Measurements from ENCODE around the gene RAB31. TPM values are rescaled to one million over a fixed set of nuclear protein-coding genes. Genes with fewer than 3 reads are reported as not detected.

RAB31 gene
- total and polyA plus RNA-seq, 2 experiments from 2014 or later = 26.0 to 81.8 TPM

GRCh38 chr18:9791991-9792390 is 83.9 kb downstream of the RAB31 start:
- no peak for DNase-seq (ENCODE audit: low spot score)
- no peak for TF ChIP-seq EZH2phosphoT487 (IDR thresholded peaks at IDR 0.05; ENCODE audit: low read depth, severe bottlenecking, unreplicated experiment)
- no peak for TF ChIP-seq EZH2 (IDR thresholded peaks at IDR 0.05; ENCODE audit: borderline replicate concordance)
- no peak for TF ChIP-seq CTCF (IDR thresholded peaks at IDR 0.05; ENCODE audit: poor library complexity)
- no peak overlapping the region for H3K4me2 ChIP-seq
- WGBS (ENCODE audit: low lambda C conversion rate, missing lambda C conversion rate) = 94% methylated on average over 2 of the region's 2 CpGs
- H3K27me3 ChIP-seq = no peaks in the 10 kb centered on the region
- no peaks in the 10 kb centered on the region for H4K20me1 ChIP-seq (ENCODE audit: insufficient read depth, poor library complexity, severe bottlenecking)
- no peaks in the 10 kb centered on the region for H3K36me3 ChIP-seq (replicated peaks; ENCODE audit: insufficient read depth, low read depth)
- H3K9me3 ChIP-seq (ENCODE audit: low read depth) = no peaks in the 10 kb centered on the region
- H3K79me2 ChIP-seq = no peaks in the 10 kb centered on the region
- H3K4me1 ChIP-seq (ENCODE audit: insufficient read depth) = no peaks in the 10 kb centered on the region
- no peaks in the 10 kb centered on the region for H3K9me2 ChIP-seq (replicated peaks; ENCODE audit: insufficient read depth)
- H3K27ac ChIP-seq = no peak overlapping the region
- H3K4me3 ChIP-seq = no peak overlapping the region
- H2AFZ ChIP-seq = no peak overlapping the region

- Histone ChIP-seq H3K4me2 (no peak overlapping the region), H3K27ac (no peak overlapping the region), H3K9me3 (ENCODE audit: low read depth) (no peaks in the 10 kb centered on the region), H3K4me3 (no peak overlapping the region), H3K9me2 (replicated peaks; ENCODE audit: insufficient read depth) (no peaks in the 10 kb centered on the region), H3K27me3 (no peaks in the 10 kb centered on the region), H3K4me1 (ENCODE audit: insufficient read depth) (no peaks in the 10 kb centered on the region), H4K20me1 (ENCODE audit: insufficient read depth, poor library complexity, severe bottlenecking) (no peaks in the 10 kb centered on the region), H2AFZ (no peak overlapping the region), H3K36me3 (replicated peaks; ENCODE audit: insufficient read depth, low read depth) (no peaks in the 10 kb centered on the region), H3K79me2 (no peaks in the 10 kb centered on the region)
- TF ChIP-seq EZH2 (IDR thresholded peaks at IDR 0.05; ENCODE audit: borderline replicate concordance) (no peak), CTCF (IDR thresholded peaks at IDR 0.05; ENCODE audit: poor library complexity) (peak; percentile 17)
- WGBS (ENCODE audit: low lambda C conversion rate, missing lambda C conversion rate) = 99% methylated on average over 3 of the region's 3 CpGs
- no peak for DNase-seq (ENCODE audit: low spot score)
Observed at GRCh38 chr18:9792565-9793245, 84.6 kb downstream of the RAB31 start.

- H2AFZ ChIP-seq = no peak overlapping the region
- TF ChIP-seq EZH2 (IDR thresholded peaks at IDR 0.05; ENCODE audit: borderline replicate concordance) = no peak
- no peak for TF ChIP-seq EZH2phosphoT487 (IDR thresholded peaks at IDR 0.05; ENCODE audit: low read depth, severe bottlenecking, unreplicated experiment)
- no peak for TF ChIP-seq CTCF (IDR thresholded peaks at IDR 0.05; ENCODE audit: poor library complexity)
- H3K36me3 ChIP-seq (replicated peaks; ENCODE audit: insufficient read depth, low read depth) = no peaks in the 10 kb centered on the region
- no peaks in the 10 kb centered on the region for H3K79me2 ChIP-seq
- H4K20me1 ChIP-seq (ENCODE audit: insufficient read depth, poor library complexity, severe bottlenecking) = no peaks in the 10 kb centered on the region
- no peaks in the 10 kb centered on the region for H3K9me2 ChIP-seq (replicated peaks; ENCODE audit: insufficient read depth)
- H3K4me2 ChIP-seq = no peak overlapping the region
- H3K4me1 ChIP-seq (ENCODE audit: insufficient read depth) = no peaks in the 10 kb centered on the region
- H3K4me3 ChIP-seq = no peak overlapping the region
- DNase-seq (ENCODE audit: low spot score) = no peak
- H3K9me3 ChIP-seq (ENCODE audit: low read depth) = no peaks in the 10 kb centered on the region
- no peaks in the 10 kb centered on the region for H3K27me3 ChIP-seq
- H3K27ac ChIP-seq = no peak overlapping the region
- WGBS (ENCODE audit: low lambda C conversion rate, missing lambda C conversion rate) = 96% methylated on average over 2 of the region's 2 CpGs
Observed at GRCh38 chr18:9796011-9796410, 87.9 kb downstream of the RAB31 start.
